H1 (cell line): Measurements from ENCODE around the gene RSAD1. TPM values are rescaled to one million over a fixed set of nuclear protein-coding genes. Genes with fewer than 3 reads are reported as not detected.

Source experiments
- GABPA ChIP-seq: IDR thresholded peaks from 2 replicates; pipeline ENCODE4 v1.6.1; 2011; ENCODE audit warnings: mild to moderate bottlenecking, low read length, moderate library complexity, borderline replicate concordance; ENCODE audit not compliant: insufficient read depth
- NRF1 ChIP-seq: IDR thresholded peaks from 2 replicates; pipeline ENCODE4 v1.6.1; 2011; ENCODE audit warnings: mild to moderate bottlenecking, low read depth, low read length, improper control_type of control experiment
- RAD21 ChIP-seq, 2 experiments: IDR thresholded peaks in 1 of 2; conservative IDR thresholded peaks in 1 of 2; 2 replicates each; pipeline ENCODE4 v1.6.1; 2011; ENCODE audit warnings: low read depth in 2 of 2, low read length in 2 of 2, improper control_type of control experiment in 1 of 2, inconsistent platforms in 1 of 2, mild to moderate bottlenecking in 1 of 2, moderate library complexity in 1 of 2
- polyA plus RNA-seq, 7 experiments: library from polyadenylated mRNA; depleted of rRNA in 3 of 7; stranded (reverse) in 5 of 7; unstranded in 2 of 7; fragments of >200 nt in 5 of 7; fragments of 200-250 nt in 2 of 7; gene quantifications; 1 replicate in 5 of 7; 2 replicates in 1 of 7; 4 replicates in 1 of 7; pipeline versions ENCODE4 v1.2.1 to v1.2.3, GENCODE V29; 2011 to 2013; ENCODE audit warnings: missing spikeins in 2 of 7, mixed read lengths in 2 of 7
- total RNA-seq: library from RNA; stranded (reverse); fragmentation: NEBNext Ultra II Directional; extraction: Animal tissue kit (Norgen Biotek cat#: 25700); gene quantifications from 2 replicates; pipeline ENCODE4 v1.2.1, GENCODE V29; 2021

The RSAD1 gene
- total and polyA plus RNA-seq, 2 of the 8 experiments (the other 6 are each of a cell fraction or from before 2014, with no cell fraction given), result 17.9 to 33.5 TPM

- TF ChIP-seq NRF1 (peak; percentile 29; the same call in 1 of the 2 replicates), RAD21 (IDR thresholded peaks at IDR 0.05 in 1 of 2, conservative IDR thresholded peaks at IDR 0.05 in 1 of 2; ENCODE audit: low read depth in 2 of 2, low read length in 2 of 2) (peak; percentile 40 to 58; a peak in 3 of 4 replicates), GABPA (peak; percentile 62; the same call in 1 of the 2 replicates)
Measured at GRCh38 chr17:50478391-50479381, at the start of gene RSAD1 (continued).
